Hepatocyte (in vitro differentiated cells): ENCODE measurements around the gene COMP. TPM values are rescaled to one million over a fixed set of nuclear protein-coding genes. Genes with fewer than 3 reads are reported as not detected.
A peak's percentile ranks its signal among the peaks of the same experiment; 100 is the strongest.

ENCODE experiments used
- DNase-seq: peaks from one replicate; pipeline ENCODE4 v3.0.0-alpha.2; 2016; ENCODE audit warnings: low spot score
- H2AFZ ChIP-seq: fragments of 200-600 bp; sonication (generic); 2 replicates; pipeline ENCODE4 v1.6.0; 2016; ENCODE audit warnings: antibody characterized with exemption, mild to moderate bottlenecking
- H3K27ac ChIP-seq: fragments of 200-600 bp; sonication (generic); 2 replicates; pipeline ENCODE4 v1.5.1; 2016; ENCODE audit warnings: mild to moderate bottlenecking
- H3K27me3 ChIP-seq: fragments of 200-600 bp; sonication (generic); 2 replicates; pipeline ENCODE4 v1.6.1; 2016
- H3K36me3 ChIP-seq: fragments of 200-600 bp; sonication (generic); replicated peaks from 2 replicates; pipeline ENCODE4 v1.5.1; 2016; ENCODE audit warnings: low read depth; ENCODE audit not compliant: insufficient read depth
- H3K4me1 ChIP-seq: fragments of 200-600 bp; sonication (generic); 2 replicates; pipeline ENCODE4 v1.5.1; 2016; ENCODE audit warnings: mild to moderate bottlenecking, moderate library complexity; ENCODE audit not compliant: insufficient read depth
- H3K4me2 ChIP-seq: fragments of 200-600 bp; sonication (generic); 2 replicates; pipeline ENCODE4 v1.6.0; 2016
- H3K4me3 ChIP-seq: fragments of 200-600 bp; sonication (generic); 2 replicates; pipeline ENCODE4 v1.5.1; 2016; ENCODE audit warnings: mild to moderate bottlenecking
- H3K79me2 ChIP-seq: fragments of 200-600 bp; sonication (generic); 2 replicates; pipeline ENCODE4 v1.6.0; 2017; ENCODE audit warnings: mild to moderate bottlenecking
- H3K9me2 ChIP-seq: fragments of 200-600 bp; sonication (generic); replicated peaks from 2 replicates; pipeline ENCODE4 v1.6.0; 2017; ENCODE audit warnings: mild to moderate bottlenecking; ENCODE audit not compliant: insufficient read depth
- H3K9me3 ChIP-seq: fragments of 200-600 bp; sonication (generic); 2 replicates; pipeline ENCODE4 v1.5.1; 2016; ENCODE audit warnings: low read depth, mild to moderate bottlenecking
- H4K20me1 ChIP-seq: fragments of 200-600 bp; sonication (generic); 2 replicates; pipeline ENCODE4 v1.6.0; 2016; ENCODE audit warnings: mild to moderate bottlenecking; ENCODE audit not compliant: insufficient read depth, poor library complexity, severe bottlenecking
- CTCF ChIP-seq: fragments of 200-600 bp; sonication (generic); IDR thresholded peaks from 2 replicates; pipeline ENCODE4 v1.5.1; 2016; ENCODE audit warnings: antibody characterized with exemption, mild to moderate bottlenecking; ENCODE audit not compliant: poor library complexity
- EZH2 ChIP-seq: fragments of 200-600 bp; sonication (generic); IDR thresholded peaks from 2 replicates; pipeline ENCODE4 v1.6.1; 2016; ENCODE audit warnings: antibody characterized with exemption, mild to moderate bottlenecking, borderline replicate concordance
- EZH2phosphoT487 ChIP-seq: fragments of 200-600 bp; sonication (generic); IDR thresholded peaks from one replicate; pipeline ENCODE4 v1.6.1; 2018; ENCODE audit warnings: antibody characterized with exemption, mild to moderate bottlenecking, low read depth, moderate library complexity; ENCODE audit not compliant: unreplicated experiment, severe bottlenecking
- WGBS: methylation state at CpG from one replicate; pipeline ENCODE4 v1.1.6; 2016; ENCODE audit warnings: low lambda C conversion rate; ENCODE audit errors: missing lambda C conversion rate; 5-methylcytosine and 5-hydroxymethylcytosine counted together
- polyA plus RNA-seq: library from polyadenylated mRNA; unstranded; fragments of >200 nt; fragmentation: Nextera tagmentation; extraction: Ambion mirVana; gene quantifications from 2 replicates; pipeline ENCODE4 v1.2.1, GENCODE V29; 2016
- total RNA-seq: library from RNA; depleted of rRNA; stranded (reverse); fragments of >200 nt; gene quantifications from 2 replicates; pipeline ENCODE4 v1.2.3, GENCODE V29; 2014

COMP gene
- total and polyA plus RNA-seq, 2 experiments from 2014 or later: 2.8 to 16.3 TPM

- Histone ChIP-seq H3K27ac (no peak overlapping the region), H3K4me3 (no peak overlapping the region), H3K9me3 (no peaks in the 10 kb centered on the region), H4K20me1 (no peaks in the 10 kb centered on the region), H3K27me3 (peaks cover 73% of the 10 kb centered on the region), H3K4me2 (peak overlapping the region; percentile 72), H3K36me3 (no peaks in the 10 kb centered on the region), H3K79me2 (no peaks in the 10 kb centered on the region), H2AFZ (no peak overlapping the region), H3K4me1 (peaks cover 22% of the 10 kb centered on the region), H3K9me2 (no peaks in the 10 kb centered on the region)
- WGBS: 52% methylated on average over 10 of the region's 21 CpGs
- no peak for DNase-seq
- TF ChIP-seq EZH2phosphoT487: no peak
- TF ChIP-seq CTCF: no peak
- no peak for TF ChIP-seq EZH2
Observed at GRCh38 chr19:18791315-18791678, 192 bp upstream of the COMP start.

DNA sequence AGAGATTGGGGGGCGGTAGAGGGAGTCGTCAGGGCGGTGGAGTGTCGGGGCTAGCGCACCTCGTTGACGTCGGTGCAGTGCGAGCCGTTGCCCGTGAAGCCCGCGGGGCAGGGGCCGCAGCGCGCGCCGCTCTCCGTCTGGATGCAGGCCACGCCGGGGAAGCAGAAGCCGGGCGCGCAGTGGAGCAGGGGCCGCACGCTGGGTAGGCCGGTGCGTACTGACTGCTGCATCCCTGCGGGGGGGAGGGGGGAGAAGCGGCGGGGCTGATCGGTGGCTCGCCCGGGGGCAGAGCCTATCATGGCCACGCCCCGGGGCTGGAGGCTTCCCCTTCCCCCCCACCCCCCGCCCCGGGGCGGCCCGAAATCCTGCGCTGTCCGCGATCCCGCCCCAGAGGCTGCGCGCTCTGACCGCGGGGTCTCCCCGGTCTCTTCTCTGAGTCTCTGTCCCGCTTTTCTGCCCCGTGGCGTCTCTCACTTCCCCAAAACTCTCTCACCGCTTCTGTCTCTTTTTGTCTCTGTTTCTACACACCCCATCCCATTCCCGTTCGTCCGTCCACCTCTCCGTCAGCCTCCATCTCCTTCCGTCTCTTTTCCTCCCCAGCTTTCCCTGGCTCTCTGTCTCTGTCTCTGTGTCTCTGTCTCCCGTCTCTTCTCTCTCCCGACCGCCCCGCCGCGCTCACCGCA, 1.1 kb downstream of the COMP start:
- H3K9me3 ChIP-seq: no peaks in the 10 kb centered on the region
- DNase-seq: peak; percentile 57
- no peaks in the 10 kb centered on the region for H3K79me2 ChIP-seq
- H3K36me3 ChIP-seq: no peaks in the 10 kb centered on the region
- WGBS: 6% methylated on average over 33 of the region's 65 CpGs
- peaks cover 83% of the 10 kb centered on the region for H3K27me3 ChIP-seq
- H3K9me2 ChIP-seq: no peaks in the 10 kb centered on the region
- peak overlapping the region; percentile 72 for H3K4me2 ChIP-seq
- no peaks in the 10 kb centered on the region for H4K20me1 ChIP-seq
- TF ChIP-seq EZH2 (no peak), EZH2phosphoT487 (no peak), CTCF (no peak)
- H3K4me1 ChIP-seq: peaks cover 13% of the 10 kb centered on the region
- no peak overlapping the region for H2AFZ ChIP-seq
- H3K27ac ChIP-seq: no peak overlapping the region
- H3K4me3 ChIP-seq: no peak overlapping the region

DNA sequence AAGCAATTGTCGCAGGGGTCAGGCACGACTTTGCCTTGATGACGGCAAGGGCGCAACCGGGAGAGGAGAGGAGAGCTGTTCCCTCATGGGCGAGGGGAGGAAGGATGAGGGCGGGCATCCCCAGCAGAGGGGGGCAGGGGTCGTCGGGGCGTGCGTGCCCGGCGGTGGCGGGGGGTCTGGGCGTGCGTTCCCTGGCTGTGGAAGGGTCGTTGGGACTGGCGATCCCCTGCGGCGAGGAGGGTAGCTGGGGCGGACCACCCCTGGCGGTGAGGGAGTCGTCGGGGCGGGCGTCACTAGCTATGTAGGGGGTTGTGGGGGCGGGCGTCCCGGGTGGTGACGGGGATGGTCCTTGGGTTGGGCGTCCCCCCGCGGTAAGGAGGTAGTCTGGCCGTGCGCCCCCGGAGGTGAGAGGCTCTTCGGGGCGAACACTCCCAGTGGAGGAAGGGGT, 1.7 kb downstream of the COMP start:
- peak overlapping the region; percentile 72 for H3K4me2 ChIP-seq

More for the DNA sequence above, 1.7 kb downstream of the COMP start:
- Histone ChIP-seq H3K9me2 (no peaks in the 10 kb centered on the region), H3K27me3 (peaks cover 77% of the 10 kb centered on the region), H3K79me2 (no peaks in the 10 kb centered on the region), H2AFZ (no peak overlapping the region), H3K4me3 (no peak overlapping the region), H3K4me1 (peaks cover 13% of the 10 kb centered on the region), H3K9me3 (no peaks in the 10 kb centered on the region), H3K27ac (no peak overlapping the region), H4K20me1 (no peaks in the 10 kb centered on the region), H3K36me3 (no peaks in the 10 kb centered on the region)
- no peak for DNase-seq
- TF ChIP-seq EZH2 (no peak), EZH2phosphoT487 (peak; percentile 20)
- 5% methylated on average over 10 of the region's 38 CpGs for WGBS
